Neural crest cell (in vitro differentiated cells): ENCODE measurements around the gene LIMCH1. TPM values are rescaled to one million over a fixed set of nuclear protein-coding genes. Genes with fewer than 3 reads are reported as not detected.
A peak's percentile ranks its signal among the peaks of the same experiment; 100 is the strongest.

Source experiments
- DNase-seq: peaks from one replicate; pipeline ENCODE4 v3.0.0; 2021; ENCODE audit warnings: low read depth, mixed read lengths, low spot score
- H3K27ac Mint-ChIP-seq: one replicate; pipeline ENCODE4 v1.8.0; 2021; ENCODE audit warnings: mild to moderate bottlenecking, mixed read lengths; ENCODE audit not compliant: unreplicated experiment
- H3K27me3 Mint-ChIP-seq: 2 replicates; pipeline ENCODE4 v1.8.0; 2021; ENCODE audit warnings: low read depth, mild to moderate bottlenecking, mixed read lengths
- H3K36me3 Mint-ChIP-seq: 2 replicates; pipeline ENCODE4 v1.8.0; 2021; ENCODE audit warnings: low read depth, mild to moderate bottlenecking, mixed read lengths
- H3K4me1 Mint-ChIP-seq: 2 replicates; pipeline ENCODE4 v1.8.0; 2021; ENCODE audit warnings: mixed read lengths
- H3K4me3 Mint-ChIP-seq: one replicate; pipeline ENCODE4 v1.8.0; 2021; ENCODE audit warnings: mild to moderate bottlenecking, mixed read lengths
- H3K9me3 Mint-ChIP-seq: 2 replicates; pipeline ENCODE4 v1.8.0; 2021; ENCODE audit warnings: mixed read lengths
- total RNA-seq: library from RNA; stranded (reverse); gene quantifications from 2 replicates; pipeline ENCODE4 v1.2.1, GENCODE V29; 2021
- TF ChIP-seq, protein P1 (sequence below): fragments of 200-600 bp; sonication (generic); conservative IDR thresholded peaks from 2 replicates; pipeline ENCODE4 v1.5.0; 2021; ENCODE audit warnings: antibody characterized with exemption, mild to moderate bottlenecking

Gene LIMCH1
- total RNA-seq, 1 donor from 2014 or later = 17.3 TPM

DNA sequence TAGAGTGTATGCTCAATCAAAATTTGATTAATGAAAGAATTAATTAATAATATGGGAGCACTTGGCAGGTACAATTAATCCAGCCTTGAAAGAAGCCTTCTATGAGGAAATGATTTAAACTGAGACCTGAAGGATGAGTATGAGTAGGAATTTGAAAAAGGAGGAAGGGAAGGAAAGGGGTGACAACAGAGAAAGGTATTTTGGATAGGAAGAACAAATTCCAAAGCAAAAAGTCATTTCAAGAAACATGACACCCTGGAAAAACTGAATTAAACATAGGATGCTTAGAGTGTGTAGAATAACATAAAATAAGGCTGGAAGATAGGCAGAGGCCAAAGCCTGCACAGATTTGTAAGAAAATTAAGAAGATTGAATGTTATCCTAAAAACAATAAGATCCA, 180.9 kb downstream of the LIMCH1 start:
- TF ChIP-seq, protein P1, sequence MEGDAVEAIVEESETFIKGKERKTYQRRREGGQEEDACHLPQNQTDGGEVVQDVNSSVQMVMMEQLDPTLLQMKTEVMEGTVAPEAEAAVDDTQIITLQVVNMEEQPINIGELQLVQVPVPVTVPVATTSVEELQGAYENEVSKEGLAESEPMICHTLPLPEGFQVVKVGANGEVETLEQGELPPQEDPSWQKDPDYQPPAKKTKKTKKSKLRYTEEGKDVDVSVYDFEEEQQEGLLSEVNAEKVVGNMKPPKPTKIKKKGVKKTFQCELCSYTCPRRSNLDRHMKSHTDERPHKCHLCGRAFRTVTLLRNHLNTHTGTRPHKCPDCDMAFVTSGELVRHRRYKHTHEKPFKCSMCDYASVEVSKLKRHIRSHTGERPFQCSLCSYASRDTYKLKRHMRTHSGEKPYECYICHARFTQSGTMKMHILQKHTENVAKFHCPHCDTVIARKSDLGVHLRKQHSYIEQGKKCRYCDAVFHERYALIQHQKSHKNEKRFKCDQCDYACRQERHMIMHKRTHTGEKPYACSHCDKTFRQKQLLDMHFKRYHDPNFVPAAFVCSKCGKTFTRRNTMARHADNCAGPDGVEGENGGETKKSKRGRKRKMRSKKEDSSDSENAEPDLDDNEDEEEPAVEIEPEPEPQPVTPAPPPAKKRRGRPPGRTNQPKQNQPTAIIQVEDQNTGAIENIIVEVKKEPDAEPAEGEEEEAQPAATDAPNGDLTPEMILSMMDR = no peak
- Mint-ChIP-seq H3K27me3 (peaks cover 78% of the 10 kb centered on the region), H3K9me3 (no peaks in the 10 kb centered on the region), H3K36me3 (no peaks in the 10 kb centered on the region), H3K4me1 (no peaks in the 10 kb centered on the region), H3K27ac (no peak overlapping the region), H3K4me3 (no peak overlapping the region)
- no peak for DNase-seq

DNA sequence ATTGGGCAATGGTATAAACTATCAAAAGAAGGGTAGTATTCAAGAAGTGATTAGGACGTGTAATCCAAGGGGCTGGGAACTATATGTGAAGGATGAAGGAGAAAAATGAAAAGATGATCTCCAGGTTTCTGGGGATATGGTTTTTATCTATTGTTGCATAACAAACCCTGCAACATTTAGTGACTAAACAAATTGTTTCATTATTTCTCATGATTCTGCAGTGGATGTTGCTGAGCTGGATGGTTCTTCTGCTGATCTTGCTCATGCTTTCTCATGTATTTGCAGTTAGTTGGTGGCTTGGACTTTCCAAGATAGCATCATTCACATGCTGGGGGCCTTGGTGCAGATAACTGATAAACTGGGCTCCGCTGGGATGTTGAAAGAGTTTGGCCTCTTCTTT, 181.5 kb downstream of the LIMCH1 start:
- peaks cover 79% of the 10 kb centered on the region for H3K27me3 Mint-ChIP-seq
- H3K36me3 Mint-ChIP-seq = no peaks in the 10 kb centered on the region
- no peak overlapping the region for H3K27ac Mint-ChIP-seq
- TF ChIP-seq, protein P1 = no peak
- H3K9me3 Mint-ChIP-seq = no peaks in the 10 kb centered on the region
- no peak overlapping the region for H3K4me3 Mint-ChIP-seq
- DNase-seq = no peak
- H3K4me1 Mint-ChIP-seq = no peaks in the 10 kb centered on the region

DNA sequence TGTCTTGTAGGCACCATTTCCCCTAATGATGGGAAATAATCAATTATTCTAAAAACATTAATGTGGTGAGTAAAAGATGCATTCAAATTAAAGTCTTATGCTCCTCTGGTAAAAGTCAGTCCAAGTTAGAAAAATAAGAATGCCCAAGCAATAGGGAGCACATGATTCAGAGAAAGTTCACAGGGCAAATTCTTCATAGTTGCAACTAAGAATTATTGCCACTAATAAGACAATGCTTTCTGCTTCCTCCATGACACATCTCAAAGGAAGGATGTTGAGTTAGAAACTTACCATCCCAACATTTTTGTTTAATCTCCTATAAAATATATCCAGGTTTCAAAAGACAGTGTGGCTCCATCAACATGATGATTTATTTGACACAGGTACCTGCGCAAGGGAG, 184.2 kb downstream of the LIMCH1 start:
- TF ChIP-seq, protein P1 = no peak
- Mint-ChIP-seq H3K4me3 (no peak overlapping the region), H3K27me3 (peaks cover 70% of the 10 kb centered on the region), H3K4me1 (no peaks in the 10 kb centered on the region), H3K9me3 (peaks cover 10% of the 10 kb centered on the region), H3K36me3 (peaks cover 5% of the 10 kb centered on the region), H3K27ac (no peak overlapping the region)
- no peak for DNase-seq

DNA sequence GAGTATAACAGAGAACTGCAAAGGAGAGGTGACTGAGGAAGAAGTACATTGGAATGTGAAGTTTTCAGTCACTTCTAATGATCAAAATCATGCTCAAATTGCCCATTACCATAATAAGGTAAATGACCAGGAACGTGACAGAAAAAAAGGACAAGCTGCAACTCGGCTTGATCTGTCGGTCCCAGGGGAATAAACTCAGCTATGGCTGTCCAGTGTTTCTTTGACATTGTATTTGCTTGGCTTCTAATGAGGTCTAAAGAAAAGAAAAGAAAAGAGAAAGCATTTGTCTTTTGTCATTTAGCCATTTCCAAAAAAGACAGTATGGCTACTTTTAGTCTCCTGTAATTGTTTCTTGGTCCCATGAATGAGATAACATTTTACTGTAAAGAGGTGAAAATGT, 185.3 kb downstream of the LIMCH1 start:
- no peak for DNase-seq
- peaks cover 5% of the 10 kb centered on the region for H3K36me3 Mint-ChIP-seq
- TF ChIP-seq, protein P1 = no peak
- peaks cover 79% of the 10 kb centered on the region for H3K27me3 Mint-ChIP-seq
- peaks cover 10% of the 10 kb centered on the region for H3K9me3 Mint-ChIP-seq
- H3K4me3 Mint-ChIP-seq = no peak overlapping the region
- no peaks in the 10 kb centered on the region for H3K4me1 Mint-ChIP-seq
- no peak overlapping the region for H3K27ac Mint-ChIP-seq

GRCh38 chr4:41725254-41725653, 187.3 kb downstream of the LIMCH1 start:
- no peak for DNase-seq

More at GRCh38 chr4:41725254-41725653, 187.3 kb downstream of the LIMCH1 start:
- Mint-ChIP-seq H3K27ac (no peak overlapping the region), H3K4me3 (no peak overlapping the region), H3K27me3 (peaks cover 82% of the 10 kb centered on the region), H3K36me3 (peaks cover 5% of the 10 kb centered on the region), H3K4me1 (no peaks in the 10 kb centered on the region), H3K9me3 (peaks cover 10% of the 10 kb centered on the region)
- TF ChIP-seq, protein P1 = peak; percentile 48
